ENCODE data around the gene TOGARAM2.

TOGARAM2 gene

GRCh38 chr2:29017716-29018435 lies 36.8 kb downstream of the TOGARAM2 start:
- no peak for DNase-seq (ENCODE audit: low read depth, low spot score)

GRCh38 chr2:29021886-29022285 lies 40.8 kb downstream of the TOGARAM2 start:
- DNase-seq (ENCODE audit: low read depth, low spot score), result no peak

- peak; percentile 36 for DNase-seq (ENCODE audit: low read depth, low spot score)
Measured at GRCh38 chr2:29022679-29023078, 41.6 kb downstream of the TOGARAM2 start.

GRCh38 chr2:29023188-29023587 lies 42.1 kb downstream of the TOGARAM2 start:
- DNase-seq (ENCODE audit: low read depth, low spot score), result no peak

DNA sequence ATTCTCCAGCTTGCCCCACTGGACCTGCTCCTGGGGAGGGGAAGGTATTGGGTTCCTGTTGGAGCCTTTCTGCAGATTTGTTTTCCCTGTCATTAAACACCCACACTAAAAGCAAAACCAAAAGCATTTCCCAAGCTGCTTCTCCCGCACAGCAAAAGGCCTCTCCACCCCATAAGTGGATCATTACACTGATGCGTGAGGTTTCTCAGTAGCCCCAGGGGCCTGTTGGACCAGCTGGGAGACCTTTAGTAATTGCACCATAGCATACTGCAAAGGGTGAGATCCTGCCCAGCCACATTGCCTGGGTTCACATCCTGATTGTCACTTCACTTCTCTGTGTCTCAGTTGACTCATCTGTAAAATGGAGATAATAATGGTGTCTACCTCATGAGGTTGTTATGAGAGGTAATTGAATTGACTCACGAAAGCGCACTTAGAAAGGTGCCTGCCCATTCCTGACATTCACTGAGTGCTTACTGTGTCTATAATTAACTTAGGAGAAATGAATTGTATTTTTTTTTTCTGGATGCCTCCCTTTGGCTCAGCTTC lies 43.9 kb downstream of the TOGARAM2 start:
- peak; percentile 28 for DNase-seq (ENCODE audit: low read depth, low spot score)

- no peak for DNase-seq (ENCODE audit: low read depth, low spot score)
Measured at GRCh38 chr2:29025711-29026110, 44.6 kb downstream of the TOGARAM2 start.

DNA sequence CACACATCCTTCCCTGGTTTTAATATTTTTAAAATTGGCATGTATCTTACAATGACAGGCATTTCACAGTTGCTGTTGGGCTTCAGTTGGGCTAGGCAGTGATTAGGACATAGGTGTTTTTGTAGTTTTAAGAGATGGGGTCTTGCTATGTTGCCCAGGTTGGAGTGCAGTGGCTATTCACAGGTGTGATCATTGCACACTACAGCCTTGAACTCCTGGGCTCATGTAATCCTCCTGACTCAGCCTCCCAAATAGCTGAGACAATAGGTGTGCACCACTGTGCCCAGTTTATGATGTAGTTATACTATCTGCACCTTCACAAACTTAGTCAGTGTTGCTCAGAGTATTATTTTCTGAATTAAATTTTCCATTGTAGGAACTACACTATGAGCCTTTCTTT lies 49.9 kb downstream of the TOGARAM2 start:
- no peak for DNase-seq (ENCODE audit: low read depth, low spot score)

GRCh38 chr2:29032189-29032588 lies 51.1 kb downstream of the TOGARAM2 start:
- DNase-seq (ENCODE audit: low read depth, low spot score), result no peak

DNA sequence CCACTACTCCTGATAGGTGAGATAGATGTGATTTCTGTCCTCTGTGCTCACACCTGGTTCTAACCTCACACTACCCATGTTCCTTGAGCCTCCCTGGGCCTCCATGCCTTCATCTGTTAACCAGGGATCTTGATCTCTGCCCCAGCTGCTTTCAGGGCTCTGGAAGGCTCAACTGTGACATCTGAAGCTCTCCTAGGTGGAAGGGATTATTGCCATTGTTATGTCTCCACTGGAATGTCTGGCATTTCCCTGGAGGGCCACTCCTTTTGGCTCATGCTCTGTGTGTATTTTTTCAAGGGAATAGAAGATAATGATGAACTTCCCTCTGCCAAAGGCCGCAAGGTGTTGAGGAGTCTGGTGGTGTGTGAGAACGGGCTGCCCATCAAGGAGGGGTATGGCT lies 52.1 kb downstream of the TOGARAM2 start:
- DNase-seq (ENCODE audit: low read depth, low spot score), result peak; percentile 91

DNA sequence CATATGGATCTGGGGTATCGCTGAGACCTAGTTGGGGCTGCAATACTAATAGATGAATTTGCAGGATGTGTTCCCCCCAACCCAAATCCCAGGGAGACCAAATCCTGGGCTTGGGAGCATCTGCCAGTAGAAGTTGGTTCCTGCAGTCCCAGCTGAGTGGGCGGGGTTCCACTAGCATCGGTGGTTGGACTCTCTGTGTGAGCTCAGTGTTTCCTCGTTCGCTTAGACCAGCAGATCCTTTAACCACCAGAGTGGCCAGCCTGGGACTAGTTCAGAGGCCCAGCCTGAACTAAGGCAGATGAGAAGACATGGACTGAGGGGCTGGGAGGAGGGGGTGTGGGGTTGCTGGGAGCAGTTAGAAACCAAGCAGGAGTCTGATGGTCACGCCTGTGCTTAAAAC lies 52.6 kb downstream of the TOGARAM2 start:
- DNase-seq (ENCODE audit: low read depth, low spot score), result no peak

DNA sequence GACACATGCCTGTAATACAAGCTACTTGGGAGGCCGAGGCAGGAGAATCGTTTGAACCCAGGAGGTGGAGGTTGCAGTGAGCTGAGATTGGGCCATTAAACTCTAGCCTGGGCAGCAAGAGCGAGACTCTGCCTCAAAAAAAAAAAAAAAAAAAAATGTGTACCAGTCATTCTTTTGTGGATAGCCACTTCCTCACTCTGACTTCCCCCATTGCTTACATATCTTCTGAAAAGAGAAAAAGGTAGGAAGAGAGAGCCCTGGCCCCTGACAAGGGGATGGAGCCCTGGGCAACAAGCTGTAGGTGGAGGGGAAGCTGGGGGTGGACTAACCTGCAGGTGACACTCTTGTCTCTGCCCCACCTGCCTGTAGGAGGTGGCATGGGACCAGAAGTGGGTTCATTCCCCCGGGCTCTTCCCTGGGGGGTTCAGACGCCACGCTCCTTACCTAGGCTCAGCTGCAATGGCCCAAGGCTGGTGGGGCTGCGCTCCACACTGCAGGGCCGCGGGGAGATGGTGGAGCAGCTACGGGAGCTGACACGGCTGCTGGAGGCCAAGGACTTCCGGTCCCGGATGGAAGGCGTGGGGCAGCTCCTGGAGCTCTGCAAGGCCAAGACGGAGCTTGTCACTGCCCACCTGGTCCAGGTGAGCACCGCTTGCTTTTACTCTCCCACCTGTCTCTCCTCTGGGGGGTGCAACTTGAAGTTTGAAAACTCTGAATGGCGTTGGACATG lies 54.1 kb downstream of the TOGARAM2 start:
- DNase-seq (ENCODE audit: low read depth, low spot score), result no peak

DNA sequence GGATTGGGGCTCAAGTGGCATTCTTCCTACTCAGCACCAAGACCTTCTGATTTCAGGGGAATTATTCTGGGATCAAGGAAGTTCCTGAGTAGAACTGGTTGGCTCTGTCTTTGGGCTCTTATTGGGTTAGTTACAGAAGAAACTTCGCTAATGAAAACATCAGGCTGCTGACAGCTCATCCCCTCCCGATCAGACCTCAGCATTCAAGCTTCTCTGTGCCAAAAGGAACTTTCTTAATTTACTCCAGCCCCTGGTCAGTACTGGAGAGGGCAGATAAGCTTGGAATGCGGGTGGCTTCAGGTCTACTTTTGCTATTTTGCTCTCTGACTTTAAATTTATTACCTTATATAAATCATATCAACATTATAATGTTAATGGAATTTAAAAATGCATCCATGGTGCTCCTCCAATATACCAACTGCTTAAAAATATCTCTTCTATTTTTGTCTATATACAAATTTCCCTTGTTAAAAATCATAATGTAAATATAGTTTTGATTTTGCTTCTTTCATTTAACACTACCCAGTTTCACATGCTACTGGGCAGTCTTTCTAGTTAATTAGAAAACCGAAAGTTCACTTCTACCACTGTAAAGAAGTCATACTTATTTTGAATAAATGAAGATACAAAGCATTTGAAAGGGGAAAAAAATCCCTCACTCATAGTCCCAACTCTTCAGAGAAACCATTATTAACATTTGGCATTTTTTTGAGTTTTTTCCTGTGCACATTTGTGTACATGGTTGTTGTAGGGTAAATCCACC lies 58.8 kb downstream of the TOGARAM2 start:
- DNase-seq (ENCODE audit: low read depth, low spot score), result no peak

DNA sequence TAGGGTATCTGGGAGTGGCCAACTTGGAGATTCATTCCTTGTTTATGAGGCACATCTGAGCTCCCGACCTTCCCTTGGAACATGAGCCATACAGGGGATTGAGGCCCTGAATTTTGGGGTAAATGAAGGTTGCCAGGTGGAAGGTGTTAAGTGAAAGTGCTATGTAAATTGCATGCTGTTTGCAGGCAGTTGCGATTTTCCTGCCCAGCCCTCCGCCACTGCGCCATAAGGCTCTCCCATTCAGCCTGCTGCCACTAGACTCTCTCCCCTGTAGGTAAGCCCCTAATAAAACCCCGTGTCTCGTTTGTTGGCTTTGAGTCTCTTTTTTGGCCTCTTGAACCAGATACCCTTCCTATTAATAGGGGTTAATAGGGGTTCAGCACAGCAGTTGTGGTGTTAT lies 59.5 kb downstream of the TOGARAM2 start:
- DNase-seq (ENCODE audit: low read depth, low spot score), result no peak

- no peak for DNase-seq (ENCODE audit: low read depth, low spot score)
Measured at GRCh38 chr2:29041161-29041660, 60.1 kb downstream of the TOGARAM2 start.

DNA sequence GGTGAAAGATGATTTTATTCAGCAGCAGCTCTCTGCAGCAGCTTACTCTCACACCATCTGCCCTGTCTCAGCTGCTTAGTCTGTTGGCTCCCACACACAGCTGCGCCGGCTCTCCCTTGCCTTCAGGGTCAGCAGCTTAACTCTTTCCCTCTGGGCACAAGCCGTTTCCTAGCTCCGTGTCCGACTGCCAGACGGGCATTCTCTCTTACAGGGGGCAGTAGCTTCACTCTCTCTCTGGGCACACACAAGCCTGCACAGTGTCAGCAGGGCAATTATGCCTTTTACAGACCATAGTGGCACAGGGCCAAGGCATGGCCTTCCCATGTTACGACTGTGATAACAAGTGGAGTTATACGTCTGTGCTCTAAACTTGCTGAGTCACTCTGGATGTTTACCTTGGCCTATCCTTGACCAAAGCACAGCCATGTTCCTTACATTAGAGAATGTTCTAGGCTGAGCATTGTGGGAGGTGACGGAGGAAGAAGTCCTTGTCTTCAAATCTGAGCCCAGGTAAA lies 61.5 kb downstream of the TOGARAM2 start:
- DNase-seq (ENCODE audit: low read depth, low spot score), result no peak

DNA sequence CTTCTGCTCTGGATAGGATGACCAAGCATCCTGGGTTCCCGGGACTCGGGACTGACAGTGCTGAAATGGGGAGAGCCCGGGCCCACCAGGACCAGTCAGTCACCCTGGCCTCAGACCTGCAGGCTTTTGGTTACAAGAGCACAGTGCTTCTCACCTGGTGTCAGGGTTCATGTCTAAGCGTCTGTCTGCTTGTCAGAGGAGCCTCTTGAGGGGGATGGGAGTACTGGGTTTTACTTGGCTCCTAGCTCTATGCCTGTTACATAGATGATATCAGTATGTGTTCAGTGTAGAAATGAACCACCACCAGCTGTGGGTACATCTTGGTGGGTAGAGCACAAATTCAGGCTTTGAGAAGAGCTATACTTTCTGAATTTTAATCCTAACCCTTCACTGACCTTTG lies 63.4 kb downstream of the TOGARAM2 start:
- no peak for DNase-seq (ENCODE audit: low read depth, low spot score)

GRCh38 chr2:29046321-29046720 lies 65.2 kb downstream of the TOGARAM2 start:
- DNase-seq (ENCODE audit: low read depth, low spot score), result no peak

- no peak for DNase-seq (ENCODE audit: low read depth, low spot score)
Measured at GRCh38 chr2:29047083-29047845, 66.2 kb downstream of the TOGARAM2 start.

GRCh38 chr2:29050591-29050990 lies 69.5 kb downstream of the TOGARAM2 start:
- no peak for DNase-seq (ENCODE audit: low read depth, low spot score)

DNA sequence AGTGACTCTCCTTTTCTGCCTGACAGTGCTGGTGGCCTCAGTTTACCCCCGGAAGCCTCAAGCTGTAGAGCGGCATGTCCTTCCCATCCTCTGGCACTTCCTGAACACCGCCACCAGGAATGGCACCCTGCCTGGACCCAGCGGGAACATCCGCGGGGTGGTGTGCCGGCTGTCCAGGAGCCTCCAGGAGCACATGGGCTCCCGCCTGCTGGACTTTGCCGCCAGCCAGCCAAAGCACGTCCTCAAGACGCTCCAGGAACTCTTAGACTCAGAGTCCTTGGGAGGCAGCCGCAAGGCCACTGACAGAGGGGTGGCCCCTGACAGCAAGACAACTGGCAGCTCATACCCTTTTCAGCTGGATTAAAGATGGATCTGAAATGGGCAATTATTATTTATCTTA lies 70.6 kb downstream of the TOGARAM2 start:
- no peak for DNase-seq (ENCODE audit: low read depth, low spot score)

- no peak for DNase-seq (ENCODE audit: low read depth, low spot score)
Measured at GRCh38 chr2:29052807-29053206, 71.7 kb downstream of the TOGARAM2 start.
